ENCODE measurements around the gene SAFB. TPM values are rescaled to one million over a fixed set of nuclear protein-coding genes. Genes with fewer than 3 reads are reported as not detected.

SAFB gene
- total and polyA plus RNA-seq, 2 of the 13 experiments (the other 11 are each of a cell fraction or from before 2014, with no cell fraction given): 21.0 to 28.4 TPM

DNA sequence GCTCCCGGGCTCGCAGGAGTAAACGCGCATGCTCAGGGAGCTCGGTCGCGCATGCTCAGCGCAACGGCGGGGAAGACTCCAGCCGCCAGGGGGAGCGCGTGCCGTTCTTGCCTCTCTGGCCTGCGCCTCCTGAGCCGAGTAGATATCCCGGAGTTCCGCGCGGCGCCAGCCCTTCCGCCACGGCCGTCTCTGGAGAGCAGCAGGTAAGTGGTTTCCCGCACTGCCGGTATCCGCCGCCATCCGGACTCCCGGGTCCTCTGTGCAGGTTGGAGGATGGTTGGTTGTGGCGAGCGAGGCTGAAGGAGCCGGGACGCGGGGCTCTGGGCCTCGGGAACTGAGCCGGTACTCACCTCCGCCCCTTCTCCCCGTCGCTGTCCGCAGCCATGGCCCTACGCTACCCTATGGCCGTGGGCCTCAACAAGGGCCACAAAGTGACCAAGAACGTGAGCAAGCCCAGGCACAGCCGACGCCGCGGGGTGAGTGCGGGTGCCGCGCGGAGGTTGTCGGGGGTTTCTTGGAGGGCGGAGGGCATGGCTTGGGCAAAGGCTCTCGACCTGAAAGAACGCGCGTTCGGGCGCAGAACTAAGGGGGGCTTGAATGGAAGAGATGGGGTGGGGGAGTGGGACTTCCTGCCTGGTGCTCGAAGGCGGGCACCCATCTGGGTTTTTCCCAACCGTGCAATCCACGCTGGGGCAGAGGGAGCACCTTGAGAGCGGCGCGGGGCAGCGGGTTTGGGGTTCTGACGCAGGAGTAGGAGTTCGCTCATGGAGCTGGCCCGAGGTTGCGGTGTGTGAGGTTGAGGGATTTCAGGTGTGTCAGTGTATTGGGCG lies 67.5 kb downstream of the SAFB start, which contains the start of gene RPL36 (continued):
- TF ChIP-seq, protein P1, sequence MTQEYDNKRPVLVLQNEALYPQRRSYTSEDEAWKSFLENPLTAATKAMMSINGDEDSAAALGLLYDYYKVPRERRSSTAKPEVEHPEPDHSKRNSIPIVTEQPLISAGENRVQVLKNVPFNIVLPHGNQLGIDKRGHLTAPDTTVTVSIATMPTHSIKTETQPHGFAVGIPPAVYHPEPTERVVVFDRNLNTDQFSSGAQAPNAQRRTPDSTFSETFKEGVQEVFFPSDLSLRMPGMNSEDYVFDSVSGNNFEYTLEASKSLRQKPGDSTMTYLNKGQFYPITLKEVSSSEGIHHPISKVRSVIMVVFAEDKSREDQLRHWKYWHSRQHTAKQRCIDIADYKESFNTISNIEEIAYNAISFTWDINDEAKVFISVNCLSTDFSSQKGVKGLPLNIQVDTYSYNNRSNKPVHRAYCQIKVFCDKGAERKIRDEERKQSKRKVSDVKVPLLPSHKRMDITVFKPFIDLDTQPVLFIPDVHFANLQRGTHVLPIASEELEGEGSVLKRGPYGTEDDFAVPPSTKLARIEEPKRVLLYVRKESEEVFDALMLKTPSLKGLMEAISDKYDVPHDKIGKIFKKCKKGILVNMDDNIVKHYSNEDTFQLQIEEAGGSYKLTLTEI (CRISPR knock-in tag; conservative IDR thresholded peaks at IDR 0.05): no peak
- TF ChIP-seq ZFY (CRISPR knock-in tag; IDR thresholded peaks at IDR 0.05) (peak; percentile 95), HMG20A (CRISPR knock-in tag; IDR thresholded peaks at IDR 0.05; ENCODE audit: borderline replicate concordance) (peak; percentile 20; the same call in 1 of the 2 replicates), HNRNPUL1 (IDR thresholded peaks at IDR 0.05; ENCODE audit: low read depth, low read length) (no peak), RAD21 (CRISPR knock-in tag; IDR thresholded peaks at IDR 0.05) (peak; percentile 64; the same call in 1 of the 2 replicates), ASH2L (IDR thresholded peaks at IDR 0.05; ENCODE audit: insufficient read length, low read depth, low read length) (peak; percentile 92), SPEN (CRISPR knock-in tag; IDR thresholded peaks at IDR 0.05; ENCODE audit: low read depth) (peak; percentile 99), ZBTB21 (CRISPR knock-in tag; IDR thresholded peaks at IDR 0.05) (0 out of 2 replicates have a peak, but pooled peaks have one; percentile 30), NCOA5 (CRISPR knock-in tag; IDR thresholded peaks at IDR 0.05) (no peak), ZNF256 (CRISPR knock-in tag; conservative IDR thresholded peaks at IDR 0.05) (peak; percentile 74; the same call in 1 of the 2 replicates), SRSF1 (optimal IDR thresholded peaks at IDR 0.05; ENCODE audit: low read depth, low read length) (peak; percentile 93), LCORL (IDR thresholded peaks at IDR 0.05) (no peak), LCORL (CRISPR knock-in tag; IDR thresholded peaks at IDR 0.05) (peak; percentile 72; the same call in 1 of the 2 replicates), ATF1 (CRISPR knock-in tag; IDR thresholded peaks at IDR 0.05) (no peak), ZNF235 (CRISPR knock-in tag; IDR thresholded peaks at IDR 0.05; ENCODE audit: borderline replicate concordance) (no peak), TCF7L2 (IDR thresholded peaks at IDR 0.05; ENCODE audit: low read depth, low read length) (no peak), IKZF1 (IDR thresholded peaks at IDR 0.05) (no peak), MATR3 (CRISPR knock-in tag; IDR thresholded peaks at IDR 0.05) (no peak), PCBP2 (optimal IDR thresholded peaks at IDR 0.05; ENCODE audit: low read depth, low read length, poor library complexity, severe bottlenecking) (no peak), STAG1 (CRISPR knock-in tag; IDR thresholded peaks at IDR 0.05) (peak; percentile 50), TRIM24 (CRISPR knock-in tag; IDR thresholded peaks at IDR 0.05) (no peak), ZNF138 (CRISPR knock-in tag; IDR thresholded peaks at IDR 0.05; ENCODE audit: low read depth) (0 out of 2 replicates have a peak, but pooled peaks have one; percentile 37), EZH2 (conservative IDR thresholded peaks at IDR 0.05; ENCODE audit: low read depth, low read length) (no peak), ZC3H13 (CRISPR knock-in tag; IDR thresholded peaks at IDR 0.05) (peak; percentile 49; the same call in 1 of the 2 replicates), ZFP37 (CRISPR knock-in tag; IDR thresholded peaks at IDR 0.05; ENCODE audit: borderline replicate concordance) (peak; percentile 69; the same call in 1 of the 2 replicates), RCOR2 (CRISPR knock-in tag; IDR thresholded peaks at IDR 0.05) (no peak), KDM6A (CRISPR knock-in tag; IDR thresholded peaks at IDR 0.05; ENCODE audit: low read depth) (no peak), PCBP1 (IDR thresholded peaks at IDR 0.05; ENCODE audit: borderline replicate concordance, low read depth, low read length) (peak; percentile 77; the same call in 1 of the 2 replicates), THAP11 (CRISPR knock-in tag; IDR thresholded peaks at IDR 0.05) (peak; percentile 95)
- TF ChIP-seq, protein P2, sequence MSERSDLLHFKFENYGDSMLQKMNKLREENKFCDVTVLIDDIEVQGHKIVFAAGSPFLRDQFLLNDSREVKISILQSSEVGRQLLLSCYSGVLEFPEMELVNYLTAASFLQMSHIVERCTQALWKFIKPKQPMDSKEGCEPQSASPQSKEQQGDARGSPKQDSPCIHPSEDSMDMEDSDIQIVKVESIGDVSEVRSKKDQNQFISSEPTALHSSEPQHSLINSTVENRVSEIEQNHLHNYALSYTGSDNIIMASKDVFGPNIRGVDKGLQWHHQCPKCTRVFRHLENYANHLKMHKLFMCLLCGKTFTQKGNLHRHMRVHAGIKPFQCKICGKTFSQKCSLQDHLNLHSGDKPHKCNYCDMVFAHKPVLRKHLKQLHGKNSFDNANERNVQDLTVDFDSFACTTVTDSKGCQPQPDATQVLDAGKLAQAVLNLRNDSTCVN (CRISPR knock-in tag; IDR thresholded peaks at IDR 0.05; ENCODE audit: borderline replicate concordance): peak; percentile 81
